H9 (cell line): Measurements from ENCODE around the gene TBC1D1. TPM values are rescaled to one million over a fixed set of nuclear protein-coding genes. Genes with fewer than 3 reads are reported as not detected.

Source experiments
- DNase-seq: peaks from one replicate; pipeline ENCODE4 v3.0.0-alpha.2; 2017
- H2AFZ ChIP-seq: one replicate; pipeline ENCODE4 v1.6.1; 2013; ENCODE audit warnings: mild to moderate bottlenecking, low read length, control low read depth, moderate library complexity
- H2AK5ac ChIP-seq: 2 replicates; pipeline ENCODE4 v1.6.1; 2013; ENCODE audit warnings: low read length, control low read depth, mixed read lengths; ENCODE audit not compliant: insufficient read length
- H2BK120ac ChIP-seq: one replicate; pipeline ENCODE4 v1.6.1; 2013; ENCODE audit warnings: low read depth, mild to moderate bottlenecking, low read length, control low read depth, inconsistent platforms; ENCODE audit not compliant: poor library complexity, severe bottlenecking
- H2BK12ac ChIP-seq: 2 replicates; pipeline ENCODE4 v1.6.1; 2013; ENCODE audit warnings: low read length, control low read depth, mixed read lengths, low read depth; ENCODE audit not compliant: insufficient read length
- H2BK15ac ChIP-seq: 2 replicates; pipeline ENCODE4 v1.6.1; 2013; ENCODE audit warnings: low read depth, low read length, control low read depth
- H2BK20ac ChIP-seq: one replicate; pipeline ENCODE4 v1.6.1; 2013; ENCODE audit warnings: low read depth, mild to moderate bottlenecking, low read length, control low read depth, inconsistent platforms; ENCODE audit not compliant: poor library complexity, severe bottlenecking
- H2BK5ac ChIP-seq: 2 replicates; pipeline ENCODE4 v1.6.1; 2013; ENCODE audit warnings: low read length, control low read depth, mixed read lengths; ENCODE audit not compliant: insufficient read length
- H3K14ac ChIP-seq: 2 replicates; pipeline ENCODE4 v1.6.1; 2013; ENCODE audit warnings: low read length, control low read depth; ENCODE audit not compliant: insufficient read depth
- H3K18ac ChIP-seq: 2 replicates; pipeline ENCODE4 v1.6.1; 2013; ENCODE audit warnings: low read depth, mild to moderate bottlenecking, mixed read lengths, low read length, control low read depth; ENCODE audit not compliant: insufficient read length
- H3K23ac ChIP-seq: 2 replicates; pipeline ENCODE4 v1.6.1; 2013; ENCODE audit warnings: low read length, control low read depth, mixed read lengths, low read depth; ENCODE audit not compliant: insufficient read length
- H3K23me2 ChIP-seq: 2 replicates; pipeline ENCODE4 v1.6.1; 2013; ENCODE audit warnings: low read depth, mild to moderate bottlenecking, mixed read lengths, low read length, control low read depth; ENCODE audit not compliant: insufficient read length, poor library complexity, severe bottlenecking
- H3K27ac ChIP-seq: 2 replicates; pipeline ENCODE4 v1.5.1; 2013; ENCODE audit warnings: low read length, control low read depth, mixed read lengths, low read depth; ENCODE audit not compliant: insufficient read length
- H3K27me3 ChIP-seq: 2 replicates; pipeline ENCODE4 v1.6.1; 2013; ENCODE audit warnings: low read length, control low read depth, inconsistent platforms; ENCODE audit not compliant: insufficient read depth
- H3K4ac ChIP-seq: 2 replicates; pipeline ENCODE4 v1.6.1; 2013; ENCODE audit warnings: low read depth, mild to moderate bottlenecking, control low read depth, inconsistent platforms, low read length, moderate library complexity
- H3K4me1 ChIP-seq: 2 replicates; pipeline ENCODE4 v1.6.1; 2013; ENCODE audit warnings: low read length, control low read depth, inconsistent platforms; ENCODE audit not compliant: insufficient read depth
- H3K4me2 ChIP-seq: 2 replicates; pipeline ENCODE4 v1.6.1; 2013; ENCODE audit warnings: low read length, control low read depth, mixed read lengths; ENCODE audit not compliant: insufficient read length, insufficient read depth
- H3K56ac ChIP-seq: 2 replicates; pipeline ENCODE4 v1.6.1; 2013; ENCODE audit warnings: low read depth, mild to moderate bottlenecking, mixed read lengths, low read length, control low read depth; ENCODE audit not compliant: insufficient read length
- H3K79me1 ChIP-seq: 2 replicates; pipeline ENCODE4 v1.6.1; 2013; ENCODE audit warnings: low read depth, mild to moderate bottlenecking, moderate library complexity, low read length, control low read depth, inconsistent platforms; ENCODE audit not compliant: insufficient read depth, poor library complexity, severe bottlenecking
- H3K79me2 ChIP-seq: 2 replicates; pipeline ENCODE4 v1.6.1; 2013; ENCODE audit warnings: low read length, control low read depth, inconsistent platforms; ENCODE audit not compliant: insufficient read depth
- H3K9ac ChIP-seq: 2 replicates; pipeline ENCODE4 v1.6.1; 2013; ENCODE audit warnings: low read length, control low read depth, mixed read lengths; ENCODE audit not compliant: insufficient read length; ENCODE audit errors: extremely low read depth
- H3K9me3 ChIP-seq: one replicate; pipeline ENCODE4 v1.6.1; 2013; ENCODE audit warnings: low read depth, low read length, inconsistent platforms; ENCODE audit not compliant: control insufficient read depth
- H3T11ph ChIP-seq: one replicate; pipeline ENCODE4 v1.6.1; 2013; ENCODE audit warnings: mild to moderate bottlenecking, low read length, control low read depth, inconsistent platforms
- H4K20me1 ChIP-seq: one replicate; pipeline ENCODE4 v1.6.1; 2013; ENCODE audit not compliant: control insufficient read depth, insufficient read length, insufficient read depth
- H4K5ac ChIP-seq: 2 replicates; pipeline ENCODE4 v1.6.1; 2013; ENCODE audit warnings: low read depth, mild to moderate bottlenecking, mixed read lengths, low read length, control low read depth; ENCODE audit not compliant: insufficient read length
- H4K8ac ChIP-seq: replicated peaks from 2 replicates; pipeline ENCODE4 v1.6.1; 2013; ENCODE audit warnings: low read length, control low read depth, mixed read lengths, low read depth; ENCODE audit not compliant: insufficient read length
- H4K91ac ChIP-seq: 2 replicates; pipeline ENCODE4 v1.6.1; 2013; ENCODE audit warnings: low read depth, mild to moderate bottlenecking, moderate library complexity, mixed read lengths, low read length, control low read depth; ENCODE audit not compliant: insufficient read length
- H3K27ac Mint-ChIP-seq, 3 experiments: 2 replicates in 2 of 3; 3 replicates in 1 of 3; pipeline ENCODE4 v1.8.0; 2020 to 2021; ENCODE audit warnings: mixed read lengths in 3 of 3, mild to moderate bottlenecking in 1 of 3, moderate library complexity in 1 of 3
- H3K27me3 Mint-ChIP-seq: 2 replicates; pipeline ENCODE4 v1.8.0; 2021; ENCODE audit warnings: low read depth, mild to moderate bottlenecking, moderate library complexity, mixed read lengths
- H3K36me3 Mint-ChIP-seq, 3 experiments: 2 replicates in 2 of 3; 3 replicates in 1 of 3; pipeline ENCODE4 v1.8.0; 2020 to 2021; ENCODE audit warnings: low read depth in 3 of 3, mixed read lengths in 3 of 3; ENCODE audit not compliant: insufficient read depth in 1 of 3
- H3K4me1 Mint-ChIP-seq, 2 experiments: 2 replicates each; pipeline ENCODE4 v1.8.0; 2020; ENCODE audit warnings: mixed read lengths in 2 of 2
- H3K4me3 Mint-ChIP-seq, 2 experiments: 2 replicates in 1 of 2; 3 replicates in 1 of 2; pipeline ENCODE4 v1.8.0; 2020 to 2021; ENCODE audit warnings: mild to moderate bottlenecking in 2 of 2, mixed read lengths in 2 of 2, moderate library complexity in 1 of 2
- H3K9me3 Mint-ChIP-seq, 2 experiments: 2 replicates in 1 of 2; 3 replicates in 1 of 2; pipeline ENCODE4 v1.8.0; 2020; ENCODE audit warnings: mild to moderate bottlenecking in 2 of 2, mixed read lengths in 2 of 2, moderate library complexity in 1 of 2
- CTCF ChIP-seq: fragments of 200-600 bp; sonication (generic); conservative IDR thresholded peaks from 3 replicates; pipeline ENCODE4 v1.8.0; 2021; ENCODE audit warnings: antibody characterized with exemption, mild to moderate bottlenecking
- WGBS: extraction: QIAGEN DNeasy Blood & Tissue Kit; methylation state at CpG from one replicate; pipeline ENCODE4 v1.1.7; 2013; ENCODE audit warnings: missing lambda C conversion rate, low lambda C conversion rate, mixed read lengths; ENCODE audit not compliant: insufficient read length; ENCODE audit errors: extremely low coverage; 5-methylcytosine and 5-hydroxymethylcytosine counted together
- total RNA-seq: library from RNA; stranded (reverse); gene quantifications from 2 replicates; pipeline ENCODE4 v1.2.1, GENCODE V29; 2021

TBC1D1 gene
- total RNA-seq, 1 experiment from 2014 or later: 109 TPM

GRCh38 chr4:37918653-37919052, 27.8 kb downstream of the TBC1D1 start:
- H2AK5ac ChIP-seq: no peak overlapping the region
- Mint-ChIP-seq H3K4me1 (no peaks in the 10 kb centered on the region; a peak in 1 of 4 replicates), H3K27ac (no peak overlapping the region), H3K27me3 (0 out of 2 replicates have a peak, but pooled peaks cover 2% of the 10 kb centered on the region), H3K9me3 (no peaks in the 10 kb centered on the region), H3K4me3 (no peak overlapping the region), H3K36me3 (no peaks in the 10 kb centered on the region)
- H3K56ac ChIP-seq: no peak overlapping the region
- no peaks in the 10 kb centered on the region for H3K79me1 ChIP-seq
- H3K4me2 ChIP-seq: no peak overlapping the region
- no peak for TF ChIP-seq CTCF
- H2BK120ac ChIP-seq: no peak overlapping the region
- no peak overlapping the region for H3K14ac ChIP-seq
- H4K91ac ChIP-seq: no peak overlapping the region
- no CpG with 5 or more reads among the region's 3 CpGs for WGBS
- no peak overlapping the region for H3K9ac ChIP-seq
- no peaks in the 10 kb centered on the region for H3K9me3 ChIP-seq
- no peak overlapping the region for H3T11ph ChIP-seq
- no peaks in the 10 kb centered on the region for H3K4me1 ChIP-seq
- no peak for DNase-seq
- H3K4ac ChIP-seq: no peak overlapping the region
- H2BK20ac ChIP-seq: no peak overlapping the region
- no peaks in the 10 kb centered on the region for H4K20me1 ChIP-seq
- H2BK15ac ChIP-seq: no peak overlapping the region
- H2AFZ ChIP-seq: no peak overlapping the region
- no peak overlapping the region for H4K5ac ChIP-seq
- no peak overlapping the region for H3K23ac ChIP-seq
- H3K18ac ChIP-seq: no peak overlapping the region
- no peak overlapping the region for H3K27ac ChIP-seq
- no peaks in the 10 kb centered on the region for H3K79me2 ChIP-seq
- no peak overlapping the region for H2BK5ac ChIP-seq
- no peak overlapping the region for H2BK12ac ChIP-seq
- H4K8ac ChIP-seq: no peak overlapping the region
- no peaks in the 10 kb centered on the region for H3K27me3 ChIP-seq
- no peaks in the 10 kb centered on the region for H3K23me2 ChIP-seq
